Measurements from ENCODE around the gene DEFB114.

Gene DEFB114, protein sequence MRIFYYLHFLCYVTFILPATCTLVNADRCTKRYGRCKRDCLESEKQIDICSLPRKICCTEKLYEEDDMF

DNA sequence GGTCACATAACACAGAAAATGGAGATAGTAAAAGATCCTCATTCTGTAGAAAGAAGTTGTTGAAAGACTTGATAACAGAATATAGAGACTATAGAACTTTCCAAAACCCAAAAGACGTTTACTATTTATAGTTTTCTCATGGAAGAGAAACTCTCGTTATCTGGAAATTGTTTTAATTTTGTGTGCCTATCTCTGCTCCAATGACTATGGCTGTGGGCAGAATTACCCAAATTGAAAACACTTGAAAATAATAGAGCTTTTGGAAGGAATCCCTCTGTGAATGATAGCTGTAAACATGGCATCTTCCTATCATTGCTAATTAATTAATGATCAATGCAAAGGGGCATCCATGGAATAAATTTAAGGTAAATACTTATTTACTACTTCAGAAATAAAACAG lies at the start of gene DEFB114:
Gene DEFB114 (minus strand): TSS at position 101 of the 400 bp plus-strand sequence. CDS start 59 bp downstream, at position 42.
- Mint-ChIP-seq H3K9me3 (peaks cover 16% of the 10 kb centered on the region), H3K4me3 (no peak within 1 kb of the TSS), H3K36me3 (no peaks in the 10 kb centered on the region), H3K4me1 (no peaks in the 10 kb centered on the region), H3K27ac (no peak within 1 kb of the TSS)
- ATAC-seq (no peak), DNase-seq (ENCODE audit: low spot score in 2 of 2) (no peak)

DNA sequence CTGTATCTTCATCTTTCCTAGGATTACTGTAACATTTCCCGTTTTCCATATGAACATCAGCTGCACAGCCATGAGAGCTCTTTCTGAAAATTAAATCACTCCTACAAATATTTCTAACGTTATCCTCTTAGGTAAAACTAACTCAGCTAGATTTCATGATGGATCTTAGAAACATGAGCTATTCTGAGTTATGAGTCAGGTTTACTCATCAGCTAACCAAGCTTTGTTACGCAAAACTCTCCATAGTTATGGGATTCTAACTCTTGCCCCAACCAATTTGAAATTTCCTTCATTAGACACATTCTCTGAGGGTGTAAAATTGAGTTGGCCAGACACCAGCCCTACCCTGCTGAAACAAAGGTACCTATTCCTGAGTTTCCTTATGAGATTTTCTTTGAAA lies 43.9 kb upstream of the DEFB114 start:
- ATAC-seq: no peak
- Mint-ChIP-seq H3K4me1 (no peaks in the 10 kb centered on the region), H3K27ac (no peak overlapping the region), H3K4me3 (no peak overlapping the region), H3K36me3 (no peaks in the 10 kb centered on the region), H3K9me3 (peaks cover 5% of the 10 kb centered on the region)
- DNase-seq (ENCODE audit: low spot score in 2 of 2): no peak

DNA sequence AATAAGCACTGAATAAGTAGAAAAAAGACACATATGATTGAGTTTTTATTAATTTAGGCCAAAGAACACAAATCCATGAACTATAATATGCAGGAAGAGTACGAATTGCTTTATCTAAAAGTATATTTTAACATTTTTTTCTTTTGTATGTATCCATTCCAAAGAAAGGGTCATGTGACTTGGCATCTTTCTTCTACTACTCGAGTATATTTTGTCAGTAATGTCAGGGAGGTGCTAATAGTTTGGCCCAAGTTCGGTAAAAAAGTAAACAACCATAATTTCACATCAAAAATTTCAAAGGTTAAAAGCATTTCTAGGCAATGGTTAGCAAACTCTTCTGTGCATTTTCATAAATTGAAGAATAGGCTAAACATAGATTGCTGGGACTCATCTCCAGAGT lies 39.2 kb upstream of the DEFB114 start:
- DNase-seq (ENCODE audit: low spot score in 2 of 2) (no peak), ATAC-seq (no peak)
- Mint-ChIP-seq H3K4me3 (no peak overlapping the region), H3K9me3 (peaks cover 15% of the 10 kb centered on the region), H3K36me3 (no peaks in the 10 kb centered on the region), H3K4me1 (no peaks in the 10 kb centered on the region), H3K27ac (no peak overlapping the region)

DNA sequence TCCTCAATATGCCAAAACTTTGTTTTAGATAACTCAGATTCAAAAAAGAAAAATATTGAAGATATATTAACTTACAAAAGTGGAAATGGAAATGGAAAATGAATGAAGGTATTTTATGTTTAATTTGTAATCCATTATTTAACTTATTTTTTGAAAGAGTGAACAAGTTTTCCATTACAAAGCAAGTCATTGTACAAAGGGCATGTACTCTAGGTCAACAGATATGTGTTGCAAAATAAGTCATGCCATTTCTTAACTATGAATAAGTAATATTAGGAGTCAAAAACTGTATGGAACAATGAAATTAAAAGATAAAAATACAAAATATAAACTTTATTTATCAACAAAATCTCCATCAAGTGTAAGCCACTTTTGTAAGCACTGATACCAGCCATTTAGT lies 31.3 kb upstream of the DEFB114 start:
- Mint-ChIP-seq H3K27ac (no peak overlapping the region), H3K4me1 (no peaks in the 10 kb centered on the region), H3K4me3 (no peak overlapping the region), H3K9me3 (peaks cover 19% of the 10 kb centered on the region), H3K36me3 (no peaks in the 10 kb centered on the region)
- no peak for ATAC-seq
- no peak for DNase-seq (ENCODE audit: low spot score in 2 of 2)

DNA sequence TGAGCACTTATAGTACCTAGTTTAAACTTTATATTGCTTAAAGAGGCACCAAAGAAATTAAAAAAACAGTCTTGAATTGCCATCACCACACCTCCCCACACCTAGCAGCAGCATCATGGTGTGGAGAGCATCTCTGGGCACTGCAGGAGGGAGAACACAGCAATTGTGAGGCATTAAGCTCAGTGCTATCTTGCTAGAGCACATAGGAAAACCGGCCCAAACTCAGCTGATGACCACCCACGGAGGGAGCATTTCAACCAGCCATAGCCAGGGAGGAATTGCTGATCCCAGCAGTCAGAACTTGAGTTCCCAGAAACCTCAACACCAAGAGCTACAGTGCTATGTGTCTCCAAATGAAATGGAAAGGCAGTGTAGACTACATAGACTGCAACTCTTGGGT lies 24.9 kb upstream of the DEFB114 start:
- H3K27ac Mint-ChIP-seq: no peak overlapping the region
- DNase-seq (ENCODE audit: low spot score in 2 of 2): no peak
- no peak overlapping the region for H3K4me3 Mint-ChIP-seq
- no peaks in the 10 kb centered on the region for H3K4me1 Mint-ChIP-seq
- H3K9me3 Mint-ChIP-seq: peaks cover 20% of the 10 kb centered on the region
- ATAC-seq: no peak
- no peaks in the 10 kb centered on the region for H3K36me3 Mint-ChIP-seq

DNA sequence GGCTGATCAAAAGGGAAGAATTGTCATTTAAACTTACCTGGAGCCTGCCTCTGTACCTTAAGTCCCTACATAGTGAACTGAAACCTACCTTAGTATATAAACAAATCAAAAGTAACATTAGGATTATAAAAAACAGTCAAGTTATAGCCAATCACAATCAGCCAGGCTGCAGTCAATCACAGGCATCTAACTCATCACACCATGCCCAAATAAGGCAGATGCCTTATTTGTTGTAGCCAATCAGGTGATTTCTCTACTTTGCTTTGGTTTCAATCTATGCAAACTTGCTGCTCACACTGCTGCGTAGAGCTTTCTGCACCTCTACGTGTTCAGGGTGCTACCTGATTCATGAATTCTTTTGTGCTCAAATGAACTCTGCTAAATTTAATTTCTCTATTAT lies 23.8 kb upstream of the DEFB114 start:
- Mint-ChIP-seq H3K36me3 (no peaks in the 10 kb centered on the region), H3K9me3 (peaks cover 20% of the 10 kb centered on the region), H3K4me1 (no peaks in the 10 kb centered on the region), H3K4me3 (no peak overlapping the region), H3K27ac (no peak overlapping the region)
- DNase-seq (ENCODE audit: low spot score in 2 of 2) (no peak), ATAC-seq (no peak)

DNA sequence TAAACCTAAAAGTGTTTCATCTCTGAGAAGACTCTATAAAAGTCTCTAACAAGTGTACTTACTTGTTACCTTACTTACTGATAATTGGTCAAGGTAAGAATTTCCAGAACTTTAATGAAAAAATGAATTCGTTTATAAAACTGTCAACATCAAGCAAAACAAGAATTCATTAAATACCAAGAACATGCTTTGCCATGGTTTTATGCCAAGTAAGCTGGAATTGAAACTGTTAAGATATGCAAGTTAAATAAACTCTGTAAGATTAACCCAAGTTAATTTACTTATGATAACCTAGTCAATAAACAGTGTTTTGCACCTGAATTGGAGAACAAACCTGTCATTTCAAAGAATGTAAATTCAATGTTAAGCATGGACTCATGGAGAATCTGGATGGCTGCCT lies 22.6 kb upstream of the DEFB114 start:
- Mint-ChIP-seq H3K4me1 (no peaks in the 10 kb centered on the region), H3K4me3 (no peak overlapping the region), H3K9me3 (peaks cover 14% of the 10 kb centered on the region), H3K27ac (no peak overlapping the region), H3K36me3 (no peaks in the 10 kb centered on the region)
- DNase-seq (ENCODE audit: low spot score in 2 of 2) (no peak), ATAC-seq (no peak)

DNA sequence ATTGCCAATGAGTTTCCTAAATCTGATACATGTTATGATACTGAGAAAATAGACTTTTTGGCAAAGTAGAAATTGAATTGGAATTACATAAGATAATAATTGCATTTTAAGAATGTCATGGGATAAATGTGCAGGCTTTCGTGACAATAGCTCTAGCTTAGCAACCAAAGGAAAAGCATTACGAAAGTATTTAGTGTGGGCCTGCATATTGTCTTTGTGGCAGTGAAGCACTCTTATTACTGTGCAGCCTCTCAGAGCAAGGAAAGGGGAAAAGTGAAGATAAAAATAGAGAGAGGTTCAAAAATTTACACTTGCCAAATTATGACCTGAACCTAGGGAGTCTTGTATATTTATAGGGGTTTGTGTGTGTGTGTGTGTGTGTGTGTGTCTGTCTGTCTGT lies 18.1 kb upstream of the DEFB114 start:
- DNase-seq (ENCODE audit: low spot score in 2 of 2) (no peak), ATAC-seq (no peak)
- Mint-ChIP-seq H3K4me3 (no peak overlapping the region), H3K4me1 (no peaks in the 10 kb centered on the region), H3K27ac (no peak overlapping the region), H3K36me3 (no peaks in the 10 kb centered on the region), H3K9me3 (peaks cover 12% of the 10 kb centered on the region)

DNA sequence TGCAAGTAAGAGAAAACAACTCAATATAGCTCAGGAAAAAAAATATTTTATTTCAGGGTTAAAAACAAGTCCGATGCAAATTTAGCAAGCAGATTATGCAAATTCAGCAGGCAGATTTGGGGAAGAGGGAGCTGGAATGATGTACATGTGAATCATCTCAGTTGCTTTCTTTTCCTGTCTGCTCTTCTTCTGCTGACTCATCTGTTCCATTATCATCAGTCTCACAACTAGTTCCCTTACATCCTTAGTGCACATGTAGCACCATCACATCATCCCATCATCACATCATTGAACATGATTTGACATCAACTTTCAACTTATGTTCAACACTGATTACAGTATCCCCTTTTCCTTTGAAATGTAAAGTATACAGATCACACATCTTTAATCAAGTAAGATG lies 16.9 kb upstream of the DEFB114 start:
- DNase-seq (ENCODE audit: low spot score in 2 of 2) (no peak), ATAC-seq (no peak)
- Mint-ChIP-seq H3K9me3 (peaks cover 13% of the 10 kb centered on the region), H3K4me3 (no peak overlapping the region), H3K27ac (no peak overlapping the region), H3K36me3 (no peaks in the 10 kb centered on the region), H3K4me1 (no peaks in the 10 kb centered on the region)

DNA sequence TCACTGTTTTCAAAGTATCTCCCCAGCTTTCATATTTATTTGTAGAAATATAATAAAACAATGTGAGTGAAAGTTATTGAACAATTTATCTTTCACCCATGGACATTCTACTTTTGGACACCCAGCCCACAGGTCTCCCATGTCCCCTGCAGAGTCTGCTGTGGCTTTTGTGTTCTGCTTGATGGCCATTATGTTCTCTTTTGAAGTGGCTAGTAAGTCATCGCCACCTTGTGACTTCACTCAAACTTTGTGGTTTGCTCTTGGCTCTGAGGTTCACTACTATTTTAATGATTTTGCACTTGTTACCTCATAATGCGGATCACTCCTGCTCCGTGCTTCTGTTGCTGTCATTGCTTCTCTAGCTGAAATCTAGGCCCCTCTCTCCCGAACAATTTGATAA lies 15.6 kb upstream of the DEFB114 start:
- DNase-seq (ENCODE audit: low spot score in 2 of 2) (no peak), ATAC-seq (no peak)
- Mint-ChIP-seq H3K4me3 (no peak overlapping the region), H3K27ac (no peak overlapping the region), H3K9me3 (peaks cover 15% of the 10 kb centered on the region), H3K36me3 (no peaks in the 10 kb centered on the region), H3K4me1 (no peaks in the 10 kb centered on the region)

DNA sequence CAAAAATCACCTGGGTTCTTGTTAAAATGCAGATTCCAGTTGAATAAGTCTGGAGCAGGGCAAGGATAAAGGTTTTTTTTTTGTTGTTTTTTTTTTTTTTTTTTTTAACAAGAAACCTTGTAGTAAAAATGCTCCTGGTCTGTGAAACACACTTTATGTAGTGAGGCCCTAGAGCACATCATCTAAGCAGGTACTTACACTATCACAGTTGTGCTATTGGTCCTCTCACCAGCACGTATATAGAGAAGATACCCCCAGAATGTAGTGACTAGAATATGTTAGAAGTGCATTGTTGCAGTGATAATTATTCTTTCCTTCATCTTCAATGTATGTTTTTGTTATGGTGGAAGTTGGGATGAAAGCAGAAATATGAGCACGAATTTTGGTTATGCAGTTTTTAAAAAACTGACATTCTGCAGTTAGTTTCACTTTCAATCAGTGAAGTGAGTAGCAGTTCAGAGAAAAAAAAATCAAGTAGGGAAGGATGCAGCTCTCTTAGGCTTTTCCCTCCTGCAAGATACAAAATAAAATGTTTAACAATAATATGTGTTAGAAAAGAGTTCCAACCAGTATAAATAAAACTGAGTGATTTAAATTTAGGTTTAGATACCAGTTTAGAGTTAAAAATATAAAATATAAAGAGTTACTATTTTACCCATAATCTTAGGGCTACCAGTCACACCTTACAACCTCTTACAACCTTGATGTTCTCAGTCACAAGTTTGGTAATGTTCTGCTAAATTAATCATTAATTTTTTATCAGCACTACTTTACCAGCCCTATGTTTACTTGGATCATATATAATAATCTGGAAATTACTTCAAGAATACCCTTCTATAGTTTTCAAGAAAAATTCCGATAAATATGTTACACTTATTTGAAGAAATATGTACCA lies 14.6 kb upstream of the DEFB114 start:
- Mint-ChIP-seq H3K9me3 (peaks cover 15% of the 10 kb centered on the region), H3K4me3 (no peak overlapping the region), H3K36me3 (no peaks in the 10 kb centered on the region), H3K27ac (no peak overlapping the region), H3K4me1 (no peaks in the 10 kb centered on the region)
- DNase-seq (ENCODE audit: low spot score in 2 of 2) (no peak), ATAC-seq (no peak)

DNA sequence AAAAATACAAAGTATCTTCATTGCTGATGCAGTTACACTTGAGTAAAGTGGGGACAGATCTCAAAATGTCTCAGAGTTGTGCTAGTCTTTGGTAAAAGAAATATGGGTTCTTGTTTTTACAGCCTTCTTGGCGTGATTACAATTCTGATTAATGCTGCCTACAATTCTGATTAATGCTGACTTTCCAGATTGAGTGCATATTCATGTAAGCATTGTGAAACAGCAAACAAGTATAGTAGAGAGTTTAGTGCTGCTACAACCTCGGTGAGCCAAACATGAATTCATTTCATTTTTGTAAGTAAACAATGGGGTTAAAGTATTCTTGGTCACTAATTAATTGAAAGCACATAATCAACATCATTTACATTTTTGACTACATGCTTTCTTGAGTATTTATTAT lies 5.6 kb upstream of the DEFB114 start, which contains the start of gene DEFB113:
Gene DEFB113 (minus strand): TSS at position 21 of the 400 bp plus-strand sequence. CDS start 0 bp downstream, at position 21.
- no peaks in the 10 kb centered on the region for H3K4me1 Mint-ChIP-seq
- peaks cover 21% of the 10 kb centered on the region for H3K9me3 Mint-ChIP-seq
- H3K4me3 Mint-ChIP-seq: no peak within 1 kb of the TSS
- ATAC-seq (no peak), DNase-seq (ENCODE audit: low spot score in 2 of 2) (no peak)
- H3K27ac Mint-ChIP-seq: no peak within 1 kb of the TSS
- H3K36me3 Mint-ChIP-seq: no peaks in the 10 kb centered on the region

DNA sequence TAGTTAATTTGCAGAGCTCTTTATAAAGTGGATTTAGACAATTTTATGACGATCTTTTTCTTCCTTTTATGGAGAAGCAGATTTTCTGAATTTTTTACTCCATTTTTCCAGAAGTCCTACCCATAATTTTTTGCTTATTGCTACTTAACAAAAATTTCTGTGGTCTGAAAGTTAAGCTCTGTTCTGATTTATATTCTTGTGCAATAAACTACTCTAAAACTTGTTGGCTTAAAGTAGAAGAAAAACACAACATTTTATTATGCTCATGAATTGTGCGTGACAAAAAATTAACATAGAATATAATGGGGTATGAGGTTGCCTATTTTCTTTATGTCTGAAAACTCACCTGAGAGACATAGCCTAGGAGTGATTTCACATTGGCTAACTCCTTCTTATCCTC lies 2.9 kb upstream of the DEFB114 start:
- no peak for DNase-seq (ENCODE audit: low spot score in 2 of 2)

DNA sequence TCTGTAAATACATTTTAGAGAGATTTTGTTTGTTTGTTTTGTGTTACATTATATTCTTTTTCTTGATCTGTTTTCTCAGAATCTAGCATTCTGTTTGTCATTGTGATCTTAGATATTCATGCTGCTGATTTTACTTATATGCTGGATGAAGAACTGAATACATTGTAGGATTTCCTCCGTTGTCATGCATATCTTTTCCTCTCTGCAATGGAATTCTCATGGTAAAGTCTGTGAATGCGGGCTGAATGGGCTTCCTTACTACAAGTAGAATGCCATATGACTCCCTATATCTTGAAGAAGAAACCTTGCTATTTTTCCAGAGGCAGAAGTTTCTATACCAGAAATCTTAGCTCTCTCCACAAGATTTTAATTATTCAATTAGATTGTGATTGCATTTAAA lies 2.4 kb upstream of the DEFB114 start:
- Mint-ChIP-seq H3K4me1 (no peaks in the 10 kb centered on the region), H3K4me3 (no peak overlapping the region), H3K27ac (no peak overlapping the region), H3K9me3 (peaks cover 20% of the 10 kb centered on the region), H3K36me3 (no peaks in the 10 kb centered on the region)
- DNase-seq (ENCODE audit: low spot score in 2 of 2) (no peak), ATAC-seq (no peak)

More for the DNA sequence above, 2.9 kb upstream of the DEFB114 start:
- Mint-ChIP-seq H3K27ac (no peak overlapping the region), H3K4me1 (no peaks in the 10 kb centered on the region), H3K36me3 (no peaks in the 10 kb centered on the region), H3K9me3 (peaks cover 21% of the 10 kb centered on the region), H3K4me3 (no peak overlapping the region)
- ATAC-seq: no peak

DNA sequence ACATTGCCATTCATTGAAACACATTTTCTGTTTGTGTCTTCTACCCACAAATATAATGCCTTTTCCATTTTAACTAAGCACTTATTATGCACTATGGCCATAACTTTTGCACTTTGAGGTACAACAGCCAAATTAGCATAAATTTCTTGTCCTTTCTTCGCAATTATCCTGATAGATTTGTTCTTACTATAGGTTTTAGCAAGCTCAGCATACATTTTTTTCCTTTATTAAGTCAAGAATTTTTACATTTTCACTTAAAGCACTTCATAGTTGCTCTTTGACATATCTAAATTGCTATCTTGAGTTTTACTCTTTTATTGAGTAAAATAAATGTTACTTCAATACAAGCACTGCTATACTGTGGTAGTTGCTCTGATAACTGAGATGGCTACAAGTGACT lies 5.8 kb downstream of the DEFB114 start:
- Mint-ChIP-seq H3K9me3 (peaks cover 13% of the 10 kb centered on the region), H3K36me3 (no peaks in the 10 kb centered on the region), H3K27ac (no peak overlapping the region), H3K4me1 (no peaks in the 10 kb centered on the region), H3K4me3 (no peak overlapping the region)
- DNase-seq (ENCODE audit: low spot score in 2 of 2): no peak
- ATAC-seq: no peak

DNA sequence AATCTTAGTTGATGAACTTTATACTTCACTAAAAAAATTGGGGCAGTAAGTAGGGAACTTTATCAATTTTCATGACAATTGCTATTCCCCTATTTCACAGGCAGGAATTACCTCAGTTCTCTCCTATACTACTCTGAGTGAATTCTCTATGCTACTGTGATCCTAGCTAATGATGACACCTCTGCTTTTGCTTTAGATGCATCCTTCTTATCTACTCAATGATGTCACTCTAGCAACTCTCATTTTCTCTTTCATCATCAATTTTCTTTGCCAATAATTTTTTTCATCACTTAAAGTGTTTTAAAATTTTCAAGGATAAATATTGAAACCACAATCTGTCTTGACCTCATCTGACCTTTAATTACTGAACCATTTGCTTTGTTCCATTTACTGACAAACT lies 8.1 kb downstream of the DEFB114 start:
- Mint-ChIP-seq H3K4me1 (no peaks in the 10 kb centered on the region), H3K9me3 (peaks cover 18% of the 10 kb centered on the region), H3K36me3 (no peaks in the 10 kb centered on the region), H3K27ac (no peak overlapping the region), H3K4me3 (no peak overlapping the region)
- ATAC-seq (no peak), DNase-seq (ENCODE audit: low spot score in 2 of 2) (no peak)
